Aorta (tissue), 5 donors: ENCODE measurements around the gene FYCO1. TPM values are rescaled to one million over a fixed set of nuclear protein-coding genes. Genes with fewer than 3 reads are reported as not detected.

Experiments used
- ATAC-seq: fragments of 200-7000 bp; cut with Tn5 transposase; one replicate; pipeline ENCODE4 v1.9.1; 2022; ENCODE audit warnings: moderate library complexity; ENCODE audit not compliant: low FRiP score
- DNase-seq, 2 donors: peaks; one replicate each; pipeline ENCODE4 v3.0.0-alpha.2; 2020
- H3K27ac ChIP-seq, 2 donors: one replicate each; pipeline ENCODE4 v1.5.1; 2013; ENCODE audit warnings: low read length in 2 of 2, mild to moderate bottlenecking in 2 of 2, moderate library complexity in 2 of 2, control low read depth in 1 of 2, inconsistent platforms in 1 of 2, low read depth in 1 of 2
- H3K27me3 ChIP-seq, 2 donors: one replicate each; pipeline ENCODE4 v1.6.1; 2013; ENCODE audit warnings: control low read depth in 1 of 2, low read length in 1 of 2, mild to moderate bottlenecking in 1 of 2, moderate library complexity in 1 of 2; ENCODE audit not compliant: insufficient read depth in 2 of 2, control insufficient read depth in 1 of 2
- H3K36me3 ChIP-seq, 2 donors: one replicate each; pipeline ENCODE4 v1.6.1; 2013; ENCODE audit warnings: control low read depth in 1 of 2, low read length in 1 of 2, mild to moderate bottlenecking in 1 of 2; ENCODE audit not compliant: insufficient read depth in 2 of 2, control insufficient read depth in 1 of 2
- H3K4me1 ChIP-seq, 2 donors: one replicate each; pipeline ENCODE4 v1.6.1; 2013; ENCODE audit warnings: low read length in 2 of 2, control low read depth in 1 of 2, mild to moderate bottlenecking in 1 of 2, moderate library complexity in 1 of 2; ENCODE audit not compliant: insufficient read depth in 2 of 2, control insufficient read depth in 1 of 2
- H3K4me3 ChIP-seq, 2 donors: one replicate each; pipeline ENCODE4 v1.5.1; 2013; ENCODE audit warnings: low read length in 2 of 2, control low read depth in 1 of 2, mild to moderate bottlenecking in 1 of 2
- H3K9me3 ChIP-seq: one replicate; pipeline ENCODE4 v1.6.1; 2013; ENCODE audit warnings: mild to moderate bottlenecking, low read length; ENCODE audit not compliant: control insufficient read depth
- WGBS, 2 donors: extraction: QIAGEN DNeasy Blood & Tissue Kit; methylation state at CpG; one replicate each; pipeline ENCODE4 v1.1.7; 2013; 5-methylcytosine and 5-hydroxymethylcytosine counted together
- intact Hi-C, 2 donors: fragments of 100-400 bp; cut with DNase I; formaldehyde crosslinking; loops; one replicate each; pipeline versions ENCODE4 v1.14.2 to v1.15.0; 2022
- polyA plus RNA-seq, 2 donors: library from polyadenylated mRNA; stranded (reverse); fragments of 200-250 nt; gene quantifications; one replicate each; pipeline ENCODE4 v1.2.3, GENCODE V29; 2013
- total RNA-seq, 2 donors: library from RNA; stranded (reverse); fragmentation: NEBNext Ultra II Directional; extraction: Animal tissue kit (Norgen Biotek cat#: 25700); gene quantifications; one replicate each; pipeline ENCODE4 v1.2.1, GENCODE V29; 2021
- donor health status: healthy with polysubstance abuse.
- donor health status: Bipolar disorder and iron deficiency.
- donor health status: DM: no; HTN: no; CAD: no.
- donor health status: DM: no; HTN: no; CAD: no.
- donor health status: DM: yes; HTN: yes; CAD: no.

FYCO1 gene
- total and polyA plus RNA-seq, 4 donors = 15.9 to 91.8 (median 51.7) TPM

DNA sequence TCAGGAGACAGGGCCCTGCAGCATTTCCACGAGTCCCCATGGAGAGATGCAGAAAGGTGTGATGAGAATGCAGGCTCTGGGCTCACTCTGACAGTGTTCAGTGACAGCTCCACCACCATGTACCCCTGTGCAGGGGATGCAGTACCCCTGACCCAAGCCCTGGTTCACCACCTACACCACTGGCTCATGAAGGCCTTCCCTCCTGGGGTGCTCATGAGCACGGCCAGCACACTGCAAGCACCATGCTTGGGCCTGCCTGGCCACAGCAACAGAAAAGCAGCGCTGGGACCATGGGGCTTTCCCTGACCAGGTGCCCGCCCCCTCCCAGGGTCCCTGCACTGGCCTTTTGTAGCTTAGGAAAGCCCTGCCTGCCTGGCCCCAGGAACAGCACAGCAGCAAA is 46.2 kb downstream of the FYCO1 start:
- peaks cover 0 to 3% of the 10 kb centered on the region in 2 donors for H3K4me1 ChIP-seq
- DNase-seq (peak in 1 of 2 donors; percentile 57), ATAC-seq (no peak)
- H3K9me3 ChIP-seq = no peaks in the 10 kb centered on the region
- 84 to 88% methylated on average over 4 of the region's 4 CpGs for WGBS, 2 donors
- H3K27ac ChIP-seq = peak overlapping the region in 1 of 2 donors; percentile 3
- intact Hi-C loops = loop anchor here in 1 of 2 donors (5.0 kb wide), 1 partner anchor 48 kb away; the partner anchor contains the start of gene FYCO1
- H3K27me3 ChIP-seq = no peaks in the 10 kb centered on the region
- no peak overlapping the region for H3K4me3 ChIP-seq
- H3K36me3 ChIP-seq = peaks cover 8 to 14% of the 10 kb centered on the region in 2 donors

DNA sequence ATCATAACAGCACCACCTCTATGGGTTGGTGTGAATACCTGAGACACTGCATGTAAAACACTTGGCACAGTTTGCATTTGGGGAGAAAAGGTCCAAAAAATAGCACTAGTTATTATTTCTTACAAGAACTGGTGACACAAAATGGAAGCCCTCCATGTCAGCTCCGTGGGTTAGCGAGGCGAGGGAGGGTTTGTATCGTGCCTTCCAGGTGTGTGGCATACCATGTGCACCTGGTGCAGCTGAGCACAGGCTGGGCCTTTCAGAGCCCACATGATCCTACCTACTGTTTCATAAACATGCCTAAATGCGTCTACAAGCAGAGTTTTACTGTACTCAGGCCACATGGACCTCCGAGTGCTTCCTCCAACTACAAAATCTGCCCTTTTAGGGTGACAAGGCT is 46.7 kb downstream of the FYCO1 start:
- no peaks in the 10 kb centered on the region for H3K27me3 ChIP-seq
- no peaks in the 10 kb centered on the region for H3K9me3 ChIP-seq
- intact Hi-C loops = loop anchor here in 1 of 2 donors (5.0 kb wide), 1 partner anchor 48 kb away; the partner anchor contains the start of gene FYCO1
- peak in 1 of 2 donors; percentile 50 for DNase-seq
- WGBS, 2 donors = 83 to 86% methylated on average over 6 of the region's 6 CpGs
- H3K27ac ChIP-seq = peak overlapping the region in 1 of 2 donors; percentile 21
- ATAC-seq = no peak
- peaks cover 8 to 12% of the 10 kb centered on the region in 2 donors for H3K36me3 ChIP-seq
- H3K4me1 ChIP-seq = peaks cover 0 to 3% of the 10 kb centered on the region in 2 donors
- H3K4me3 ChIP-seq = no peak overlapping the region

DNA sequence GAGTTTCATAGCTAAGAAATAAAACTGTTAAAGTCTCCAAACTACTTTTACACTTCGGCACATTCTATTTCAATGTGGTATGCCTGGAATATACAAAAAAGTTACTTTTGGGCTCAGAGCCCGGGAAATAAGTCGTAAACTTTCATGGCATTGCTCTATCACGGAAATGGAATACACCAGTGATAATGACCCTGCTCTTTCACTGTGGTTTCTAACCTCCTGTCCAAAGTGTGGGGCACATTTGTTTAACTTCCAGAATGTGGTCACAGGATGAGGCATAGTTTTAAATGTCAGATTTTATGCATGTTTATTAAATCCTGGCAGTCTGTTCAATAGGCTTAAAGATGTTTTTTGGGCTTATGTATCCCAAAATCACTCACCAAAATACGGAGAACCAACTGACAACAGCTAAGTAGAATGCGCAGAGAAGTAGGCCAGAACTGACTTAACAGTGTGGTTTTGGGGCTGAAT is 47.3 kb downstream of the FYCO1 start:
- ATAC-seq (no peak), DNase-seq (no peak)
- intact Hi-C loops = loop anchor here in 1 of 2 donors (5.0 kb wide), 1 partner anchor 49 kb away; the partner anchor contains the start of gene FYCO1
- no peaks in the 10 kb centered on the region for H3K27me3 ChIP-seq
- WGBS, 2 donors = 11 to 20% methylated on average over 6 of the region's 6 CpGs
- H3K4me3 ChIP-seq = no peak overlapping the region
- H3K27ac ChIP-seq = peak overlapping the region in 1 of 2 donors; percentile 26
- H3K4me1 ChIP-seq = peaks cover 0 to 3% of the 10 kb centered on the region in 2 donors
- H3K36me3 ChIP-seq = peaks cover 8 to 12% of the 10 kb centered on the region in 2 donors
- H3K9me3 ChIP-seq = no peaks in the 10 kb centered on the region

GRCh38 chr3:45947361-45947760 is 48.3 kb downstream of the FYCO1 start:
- ATAC-seq (no peak), DNase-seq (no peak)
- no peaks in the 10 kb centered on the region for H3K9me3 ChIP-seq
- peak overlapping the region in 1 of 2 donors; percentile 62 for H3K27ac ChIP-seq
- peaks cover 5 to 12% of the 10 kb centered on the region in 2 donors for H3K36me3 ChIP-seq
- intact Hi-C loops = loop anchor here in 1 of 2 donors (5.0 kb wide), 1 partner anchor 50 kb away; the partner anchor contains the start of gene FYCO1
- no peaks in the 10 kb centered on the region for H3K27me3 ChIP-seq
- WGBS, 2 donors = 87 to 93% methylated on average over 3 of the region's 3 CpGs
- H3K4me3 ChIP-seq = no peak overlapping the region
- peaks cover 0 to 3% of the 10 kb centered on the region in 2 donors for H3K4me1 ChIP-seq

DNA sequence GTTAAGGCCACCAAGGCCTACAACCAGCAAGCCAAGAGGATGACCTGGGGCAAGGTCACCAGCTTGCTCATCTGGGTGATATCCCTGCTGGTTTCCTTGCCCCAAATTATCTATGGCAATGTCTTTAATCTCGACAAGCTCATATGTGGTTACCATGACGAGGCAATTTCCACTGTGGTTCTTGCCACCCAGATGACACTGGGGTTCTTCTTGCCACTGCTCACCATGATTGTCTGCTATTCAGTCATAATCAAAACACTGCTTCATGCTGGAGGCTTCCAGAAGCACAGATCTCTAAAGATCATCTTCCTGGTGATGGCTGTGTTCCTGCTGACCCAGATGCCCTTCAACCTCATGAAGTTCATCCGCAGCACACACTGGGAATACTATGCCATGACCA is 48.7 kb downstream of the FYCO1 start:
- peaks cover 4 to 12% of the 10 kb centered on the region in 2 donors for H3K36me3 ChIP-seq
- H3K9me3 ChIP-seq = no peaks in the 10 kb centered on the region
- 95 to 100% methylated on average over 3 of the region's 3 CpGs for WGBS, 2 donors
- H3K4me3 ChIP-seq = no peak overlapping the region
- no peaks in the 10 kb centered on the region for H3K27me3 ChIP-seq
- H3K27ac ChIP-seq = peak overlapping the region in 1 of 2 donors; percentile 6
- intact Hi-C loops = loop anchor here in 1 of 2 donors (5.0 kb wide), 1 partner anchor 50 kb away; the partner anchor contains the start of gene FYCO1
- ATAC-seq (no peak), DNase-seq (no peak)
- peaks cover 0 to 3% of the 10 kb centered on the region in 2 donors for H3K4me1 ChIP-seq

DNA sequence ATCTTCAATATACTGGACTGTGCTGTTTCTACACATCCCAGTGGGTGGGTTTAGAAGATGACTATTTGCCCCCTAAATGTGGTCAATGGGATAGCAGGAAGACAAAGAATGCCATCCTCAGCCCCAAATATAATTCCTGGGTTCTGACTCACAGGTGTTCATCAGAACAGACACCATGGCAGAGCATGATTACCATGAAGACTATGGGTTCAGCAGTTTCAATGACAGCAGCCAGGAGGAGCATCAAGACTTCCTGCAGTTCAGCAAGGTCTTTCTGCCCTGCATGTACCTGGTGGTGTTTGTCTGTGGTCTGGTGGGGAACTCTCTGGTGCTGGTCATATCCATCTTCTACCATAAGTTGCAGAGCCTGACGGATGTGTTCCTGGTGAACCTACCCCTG is 49.3 kb downstream of the FYCO1 start:
- H3K36me3 ChIP-seq = peaks cover 0 to 8% of the 10 kb centered on the region in 2 donors
- 94 to 100% methylated on average over 1 of the region's 1 CpG for WGBS, 2 donors
- H3K27ac ChIP-seq = no peak overlapping the region
- no peak overlapping the region for H3K4me3 ChIP-seq
- DNase-seq (no peak), ATAC-seq (no peak)
- H3K9me3 ChIP-seq = no peaks in the 10 kb centered on the region
- no peaks in the 10 kb centered on the region for H3K27me3 ChIP-seq
- intact Hi-C loops = loop anchor here in 1 of 2 donors (5.0 kb wide), 1 partner anchor 51 kb away; the partner anchor contains the start of gene FYCO1
- H3K4me1 ChIP-seq = peaks cover 0 to 3% of the 10 kb centered on the region in 2 donors

GRCh38 chr3:45944830-45945620 is 50.6 kb downstream of the FYCO1 start:
- H3K36me3 ChIP-seq = peaks cover 0 to 7% of the 10 kb centered on the region in 2 donors
- intact Hi-C loops = loop anchor here in 1 of 2 donors (5.0 kb wide), 1 partner anchor 52 kb away; the partner anchor contains the start of gene FYCO1
- no peak overlapping the region for H3K27ac ChIP-seq
- no peak overlapping the region for H3K4me3 ChIP-seq
- ATAC-seq (no peak), DNase-seq (no peak)
- WGBS, 2 donors = 94% methylated on average over 5 of the region's 5 CpGs
- H3K4me1 ChIP-seq = no peaks in the 10 kb centered on the region
- no peaks in the 10 kb centered on the region for H3K9me3 ChIP-seq
- no peaks in the 10 kb centered on the region for H3K27me3 ChIP-seq

DNA sequence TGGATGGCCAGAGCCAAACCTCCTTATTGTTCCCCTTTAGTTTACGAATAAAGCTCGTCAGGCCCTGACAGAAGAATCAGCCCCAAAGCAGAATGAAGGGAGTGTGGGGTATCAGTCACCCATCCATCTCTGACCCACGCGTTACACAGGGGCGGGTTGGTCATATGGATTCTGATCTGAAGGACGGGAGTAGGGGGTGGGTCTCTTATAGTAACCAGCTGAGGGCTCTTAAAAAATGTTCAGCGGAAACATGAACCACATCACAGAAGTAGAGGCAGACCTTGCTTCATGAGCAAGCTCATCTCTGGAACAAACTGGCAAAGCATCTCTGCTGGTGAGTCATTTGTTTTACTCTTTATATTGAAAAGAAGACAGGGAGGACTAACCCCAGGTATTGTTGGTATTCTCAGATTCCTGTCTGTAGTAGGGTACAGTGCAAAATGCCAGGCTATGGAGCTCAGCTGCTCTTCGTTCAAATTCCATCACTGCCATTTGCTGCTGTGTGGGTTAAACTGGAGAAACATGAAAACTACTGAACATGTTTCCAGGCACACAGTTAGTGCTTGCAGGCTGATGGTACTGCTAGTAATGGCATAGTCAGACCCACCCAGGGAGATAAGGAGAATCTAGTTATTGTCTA is 52.3 kb downstream of the FYCO1 start, which contains the start of gene CXCR6:
Gene CXCR6 (plus strand): TSS at position 258 of the 640 bp plus-strand sequence. CDS start 3,018 bp downstream, outside the sequence.
- Histone ChIP-seq H3K27ac (peak within 1 kb of the TSS in 1 of 2 donors; percentile 1), H3K27me3 (no peaks in the 10 kb centered on the region), H3K4me3 (no peak within 1 kb of the TSS), H3K9me3 (no peaks in the 10 kb centered on the region), H3K4me1 (no peaks in the 10 kb centered on the region), H3K36me3 (peaks cover 0 to 7% of the 10 kb centered on the region in 2 donors)
- ATAC-seq = no peak
- 91% methylated on average over 8 of the region's 8 CpGs for WGBS, 2 donors
- intact Hi-C loops = no loop called here
- DNase-seq = no peak
